Natural killer cell (primary cell): ENCODE data around the gene TBXA2R. TPM values are rescaled to one million over a fixed set of nuclear protein-coding genes. Genes with fewer than 3 reads are reported as not detected.

ENCODE experiments used
- ATAC-seq, 3 donors: fragments of 150-1000 bp in 2 of 3; fragments of 200-7000 bp in 1 of 3; cut with Tn5 transposase; 1 replicate in 1 of 3; 2 replicates in 2 of 3; pipeline ENCODE4 v1.10.0; 2021; ENCODE audit warnings: mild to moderate bottlenecking in 2 of 3, moderate library complexity in 2 of 3
- DNase-seq, 2 donors: peaks; one replicate each; pipeline versions ENCODE4 v3.0.0 to v3.0.0-alpha.2; 2013 to 2021; ENCODE audit warnings: mixed read lengths in 1 of 2
- H3K27ac ChIP-seq: one replicate; pipeline ENCODE4 v1.5.1; 2013; ENCODE audit warnings: mild to moderate bottlenecking, low read length
- H3K27me3 ChIP-seq: one replicate; pipeline ENCODE4 v1.6.1; 2013; ENCODE audit warnings: low read length; ENCODE audit not compliant: control insufficient read depth, insufficient read depth
- H3K36me3 ChIP-seq: one replicate; pipeline ENCODE4 v1.6.1; 2013; ENCODE audit warnings: low read length; ENCODE audit not compliant: control insufficient read depth, insufficient read depth
- H3K4me1 ChIP-seq: one replicate; pipeline ENCODE4 v1.6.1; 2013; ENCODE audit warnings: low read length; ENCODE audit not compliant: control insufficient read depth, insufficient read depth
- H3K4me3 ChIP-seq: one replicate; pipeline ENCODE4 v1.5.1; 2013; ENCODE audit warnings: low read length
- H3K9me3 ChIP-seq: one replicate; pipeline ENCODE4 v1.6.1; 2013; ENCODE audit warnings: low read length; ENCODE audit not compliant: control insufficient read depth, insufficient read depth
- H3K27ac Mint-ChIP-seq, 2 donors: one replicate each; pipeline ENCODE4 v1.8.0; 2022; ENCODE audit warnings: mild to moderate bottlenecking in 2 of 2, mixed read lengths in 2 of 2, moderate library complexity in 1 of 2
- H3K27me3 Mint-ChIP-seq, 2 donors: one replicate each; pipeline ENCODE4 v1.8.0; 2022; ENCODE audit warnings: low read depth in 2 of 2, mixed read lengths in 2 of 2
- H3K36me3 Mint-ChIP-seq: one replicate; pipeline ENCODE4 v1.8.0; 2022; ENCODE audit warnings: mixed read lengths
- H3K4me1 Mint-ChIP-seq, 2 donors: one replicate each; pipeline ENCODE4 v1.8.0; 2022; ENCODE audit warnings: mixed read lengths in 2 of 2
- H3K4me3 Mint-ChIP-seq: one replicate; pipeline ENCODE4 v1.8.0; 2022; ENCODE audit warnings: mild to moderate bottlenecking, moderate library complexity, mixed read lengths
- H3K9me3 Mint-ChIP-seq, 2 donors: one replicate each; pipeline ENCODE4 v1.8.0; 2022; ENCODE audit warnings: mixed read lengths in 2 of 2
- WGBS: methylation state at CpG from one replicate; pipeline ENCODE4 v1.1.7; 2013; ENCODE audit warnings: missing lambda C conversion rate; ENCODE audit not compliant: insufficient coverage; 5-methylcytosine and 5-hydroxymethylcytosine counted together
- intact Hi-C: fragments of 100-400 bp; cut with micrococcal nuclease; formaldehyde crosslinking; loops from one replicate; pipeline ENCODE4 v1.14.2; 2022
- total RNA-seq, 4 donors: library from RNA; stranded (reverse); fragments of 120-200 nt in 1 of 4; gene quantifications; one replicate each; pipeline versions ENCODE4 v1.2.3 to v1.2.4, GENCODE V29; 2013 to 2022
- TF ChIP-seq, protein P1 (sequence below): fragments of 200-600 bp; IDR thresholded peaks from one replicate; pipeline ENCODE4 v1.8.0; 2022; ENCODE audit warnings: antibody characterized with exemption

Gene TBXA2R
- total RNA-seq, 3 donors from 2014 or later (not counting 1 experiment from before 2014, with no cell fraction given) = 1.4 to 2.1 (median 2.1) TPM

DNA sequence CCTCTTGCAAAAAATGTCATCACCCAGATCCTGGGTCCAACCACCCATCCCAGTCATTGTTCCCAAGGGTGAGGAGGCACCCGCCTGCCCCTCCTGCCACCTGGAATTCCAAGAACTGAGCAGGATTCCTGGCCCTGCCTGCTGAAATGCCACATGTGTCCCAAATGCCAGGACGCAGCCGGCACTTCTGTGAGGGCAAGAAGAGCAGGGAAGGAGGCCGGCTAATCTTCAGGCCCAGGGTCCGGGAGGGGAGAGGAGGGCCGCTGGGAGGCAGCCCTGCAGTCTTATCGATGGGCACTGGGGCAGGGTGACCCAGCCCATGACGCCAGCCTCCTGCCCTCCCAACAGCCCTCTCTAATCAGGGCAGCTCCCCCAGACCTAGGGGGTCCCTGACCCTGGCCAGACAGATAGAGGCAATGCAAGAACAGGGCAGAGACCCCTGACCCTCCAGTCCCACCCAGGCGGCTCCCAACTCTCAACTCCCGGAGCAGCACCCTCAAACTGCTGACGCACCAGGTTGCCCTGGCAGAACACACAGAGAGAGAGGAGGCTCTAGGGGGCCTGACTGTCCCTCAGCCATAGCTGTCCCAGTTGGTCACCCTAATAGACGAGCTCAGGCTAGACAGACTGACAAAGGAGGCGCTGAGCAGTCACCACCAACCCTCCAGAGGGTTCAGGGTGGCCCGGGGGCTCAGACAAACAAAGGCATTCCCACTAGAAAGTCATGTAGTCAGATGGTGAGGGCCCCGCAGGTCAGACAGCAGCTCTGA, 50.8 kb downstream of the TBXA2R start:
- WGBS = 85% methylated on average over 15 of the region's 15 CpGs
- peak overlapping the region; percentile 40 for H3K4me3 ChIP-seq
- Mint-ChIP-seq H3K4me3 (peak overlapping the region; percentile 96), H3K27me3 (no peaks in the 10 kb centered on the region), H3K36me3 (no peaks in the 10 kb centered on the region), H3K27ac (peak overlapping the region; percentile 82 to 98), H3K4me1 (peaks cover 21 to 42% of the 10 kb centered on the region in 2 donors), H3K9me3 (no peaks in the 10 kb centered on the region)
- no peak for ATAC-seq
- no peak for DNase-seq
- peaks cover under 1% of the 10 kb centered on the region for H3K36me3 ChIP-seq
- no peaks in the 10 kb centered on the region for H3K9me3 ChIP-seq
- peaks cover 54% of the 10 kb centered on the region for H3K4me1 ChIP-seq
- intact Hi-C loops = no loop called here
- H3K27ac ChIP-seq = no peak overlapping the region
- H3K27me3 ChIP-seq = no peaks in the 10 kb centered on the region
- TF ChIP-seq, protein P1, sequence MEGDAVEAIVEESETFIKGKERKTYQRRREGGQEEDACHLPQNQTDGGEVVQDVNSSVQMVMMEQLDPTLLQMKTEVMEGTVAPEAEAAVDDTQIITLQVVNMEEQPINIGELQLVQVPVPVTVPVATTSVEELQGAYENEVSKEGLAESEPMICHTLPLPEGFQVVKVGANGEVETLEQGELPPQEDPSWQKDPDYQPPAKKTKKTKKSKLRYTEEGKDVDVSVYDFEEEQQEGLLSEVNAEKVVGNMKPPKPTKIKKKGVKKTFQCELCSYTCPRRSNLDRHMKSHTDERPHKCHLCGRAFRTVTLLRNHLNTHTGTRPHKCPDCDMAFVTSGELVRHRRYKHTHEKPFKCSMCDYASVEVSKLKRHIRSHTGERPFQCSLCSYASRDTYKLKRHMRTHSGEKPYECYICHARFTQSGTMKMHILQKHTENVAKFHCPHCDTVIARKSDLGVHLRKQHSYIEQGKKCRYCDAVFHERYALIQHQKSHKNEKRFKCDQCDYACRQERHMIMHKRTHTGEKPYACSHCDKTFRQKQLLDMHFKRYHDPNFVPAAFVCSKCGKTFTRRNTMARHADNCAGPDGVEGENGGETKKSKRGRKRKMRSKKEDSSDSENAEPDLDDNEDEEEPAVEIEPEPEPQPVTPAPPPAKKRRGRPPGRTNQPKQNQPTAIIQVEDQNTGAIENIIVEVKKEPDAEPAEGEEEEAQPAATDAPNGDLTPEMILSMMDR = no peak

GRCh38 chr19:3554254-3555083, 52.2 kb downstream of the TBXA2R start:
- H3K27me3 ChIP-seq = no peaks in the 10 kb centered on the region
- 41% methylated on average over 21 of the region's 21 CpGs for WGBS
- peak overlapping the region; percentile 76 to 98 for H3K27ac Mint-ChIP-seq
- H3K36me3 ChIP-seq = peaks cover 2% of the 10 kb centered on the region
- H3K4me1 Mint-ChIP-seq = peaks cover 21 to 42% of the 10 kb centered on the region in 2 donors
- H3K27ac ChIP-seq = peak overlapping the region; percentile 32
- intact Hi-C loops = no loop called here
- TF ChIP-seq, protein P1 = no peak
- H3K4me3 ChIP-seq = no peak overlapping the region
- H3K4me3 Mint-ChIP-seq = peak overlapping the region; percentile 70
- peaks cover 54% of the 10 kb centered on the region for H3K4me1 ChIP-seq
- no peaks in the 10 kb centered on the region for H3K36me3 Mint-ChIP-seq
- ATAC-seq (no peak), DNase-seq (peak in 1 of 2 donors; percentile 83)
- no peaks in the 10 kb centered on the region for H3K27me3 Mint-ChIP-seq
- no peaks in the 10 kb centered on the region for H3K9me3 ChIP-seq
- no peaks in the 10 kb centered on the region for H3K9me3 Mint-ChIP-seq

- Mint-ChIP-seq H3K27me3 (no peaks in the 10 kb centered on the region), H3K4me3 (no peak overlapping the region), H3K4me1 (peaks cover 15 to 33% of the 10 kb centered on the region in 2 donors), H3K9me3 (no peaks in the 10 kb centered on the region), H3K27ac (no peak overlapping the region), H3K36me3 (no peaks in the 10 kb centered on the region)
- Histone ChIP-seq H3K9me3 (no peaks in the 10 kb centered on the region), H3K27me3 (no peaks in the 10 kb centered on the region), H3K4me3 (no peak overlapping the region), H3K27ac (no peak overlapping the region), H3K4me1 (peaks cover 50% of the 10 kb centered on the region), H3K36me3 (peaks cover 10% of the 10 kb centered on the region)
- ATAC-seq (no peak), DNase-seq (no peak)
- WGBS = 91% methylated on average over 9 of the region's 9 CpGs
- intact Hi-C loops = no loop called here
- TF ChIP-seq, protein P1 = no peak
Measured at GRCh38 chr19:3551792-3552095, 54.9 kb downstream of the TBXA2R start.
